Measurements from ENCODE around the gene RBFOX2.

Gene RBFOX2

DNA sequence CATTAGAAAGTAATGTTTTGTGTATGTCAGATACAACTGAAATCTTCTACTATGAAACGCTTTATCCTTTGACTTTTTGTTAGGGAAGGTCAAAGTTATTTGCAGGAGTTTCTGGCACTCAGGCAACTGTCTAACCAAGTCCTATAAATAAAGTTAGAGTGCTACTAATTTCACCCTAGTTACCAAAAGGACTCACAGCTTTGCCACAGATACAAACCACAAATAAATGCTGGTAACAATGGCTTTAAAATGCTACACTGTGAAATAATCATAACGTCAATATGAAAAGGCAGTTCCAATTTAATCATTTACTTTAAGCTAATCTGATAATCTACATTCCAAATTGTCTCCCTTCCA, 124.3 kb downstream of the RBFOX2 start:
- Histone ChIP-seq H3K36me3 (ENCODE audit: control insufficient read depth, insufficient read depth, low read length) (no peaks in the 10 kb centered on the region), H3K9ac (ENCODE audit: low read depth, low read length) (no peak overlapping the region), H3K4me1 (ENCODE audit: control insufficient read depth, insufficient read depth, low read length) (peaks cover 8% of the 10 kb centered on the region), H3K27me3 (ENCODE audit: control insufficient read depth, insufficient read depth, low read length) (no peaks in the 10 kb centered on the region), H3K4me3 (ENCODE audit: low read depth, low read length) (no peak overlapping the region), H3K9me3 (ENCODE audit: control insufficient read depth, insufficient read depth, low read length) (no peaks in the 10 kb centered on the region)

- H3K9me3 ChIP-seq (ENCODE audit: control insufficient read depth, insufficient read depth, low read length), result no peaks in the 10 kb centered on the region
- H3K4me1 ChIP-seq (ENCODE audit: control insufficient read depth, insufficient read depth, low read length), result peaks cover 8% of the 10 kb centered on the region
- no peak overlapping the region for H3K4me3 ChIP-seq (ENCODE audit: low read depth, low read length)
- no peaks in the 10 kb centered on the region for H3K36me3 ChIP-seq (ENCODE audit: control insufficient read depth, insufficient read depth, low read length)
- H3K9ac ChIP-seq (ENCODE audit: low read depth, low read length), result no peak overlapping the region
- no peaks in the 10 kb centered on the region for H3K27me3 ChIP-seq (ENCODE audit: control insufficient read depth, insufficient read depth, low read length)
Measured at GRCh38 chr22:35903571-35904335, 124.9 kb downstream of the RBFOX2 start.

DNA sequence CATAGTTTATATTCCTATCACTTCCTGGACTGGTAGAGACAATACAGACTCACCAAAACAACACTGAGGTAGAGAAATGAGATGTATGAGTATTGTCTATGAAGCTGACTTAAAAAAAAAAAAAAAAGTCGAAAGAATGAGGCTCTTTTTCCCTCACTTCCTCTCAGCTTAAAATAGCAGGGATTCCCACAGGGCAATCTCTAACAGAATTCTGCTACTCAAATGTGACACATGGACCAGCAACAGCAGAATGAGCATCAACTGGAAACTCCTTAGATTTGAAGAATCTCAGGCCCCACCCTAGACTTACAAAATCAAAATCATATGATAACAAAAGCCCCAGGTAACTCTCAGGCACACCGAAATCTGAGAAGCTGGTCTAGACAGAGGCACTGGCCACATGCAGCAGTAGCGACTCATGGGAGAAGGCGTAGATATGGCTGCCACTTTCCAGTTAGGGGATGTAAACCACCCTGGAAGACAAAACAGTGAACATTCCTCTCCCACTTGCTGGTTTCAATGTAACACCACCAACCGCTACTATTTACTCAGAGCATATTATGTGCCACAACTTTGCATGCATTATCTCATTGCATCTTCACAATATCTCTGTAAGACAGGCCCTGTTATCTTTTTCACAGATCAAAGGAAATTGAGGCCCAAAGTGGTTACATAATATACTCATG, 128.0 kb downstream of the RBFOX2 start:
- no peaks in the 10 kb centered on the region for H3K27me3 ChIP-seq (ENCODE audit: control insufficient read depth, insufficient read depth, low read length)
- no peaks in the 10 kb centered on the region for H3K36me3 ChIP-seq (ENCODE audit: control insufficient read depth, insufficient read depth, low read length)
- H3K9me3 ChIP-seq (ENCODE audit: control insufficient read depth, insufficient read depth, low read length), result no peaks in the 10 kb centered on the region
- no peak overlapping the region for H3K4me3 ChIP-seq (ENCODE audit: low read depth, low read length)
- H3K4me1 ChIP-seq (ENCODE audit: control insufficient read depth, insufficient read depth, low read length), result peaks cover 8% of the 10 kb centered on the region
- no peak overlapping the region for H3K9ac ChIP-seq (ENCODE audit: low read depth, low read length)

- H3K4me1 ChIP-seq (ENCODE audit: control insufficient read depth, insufficient read depth, low read length), result peaks cover 12% of the 10 kb centered on the region
Measured at GRCh38 chr22:35899736-35900135, 128.9 kb downstream of the RBFOX2 start.

GRCh38 chr22:35896111-35896705, 132.4 kb downstream of the RBFOX2 start:
- no peaks in the 10 kb centered on the region for H3K9me3 ChIP-seq (ENCODE audit: control insufficient read depth, insufficient read depth, low read length)
- no peaks in the 10 kb centered on the region for H3K36me3 ChIP-seq (ENCODE audit: control insufficient read depth, insufficient read depth, low read length)
- no peak overlapping the region for H3K4me3 ChIP-seq (ENCODE audit: low read depth, low read length)
- peaks cover 12% of the 10 kb centered on the region for H3K4me1 ChIP-seq (ENCODE audit: control insufficient read depth, insufficient read depth, low read length)
- H3K9ac ChIP-seq (ENCODE audit: low read depth, low read length), result no peak overlapping the region
- H3K27me3 ChIP-seq (ENCODE audit: control insufficient read depth, insufficient read depth, low read length), result no peaks in the 10 kb centered on the region

More at GRCh38 chr22:35899736-35900135, 128.9 kb downstream of the RBFOX2 start:
- Histone ChIP-seq H3K9me3 (ENCODE audit: control insufficient read depth, insufficient read depth, low read length) (no peaks in the 10 kb centered on the region), H3K27me3 (ENCODE audit: control insufficient read depth, insufficient read depth, low read length) (no peaks in the 10 kb centered on the region), H3K9ac (ENCODE audit: low read depth, low read length) (no peak overlapping the region), H3K36me3 (ENCODE audit: control insufficient read depth, insufficient read depth, low read length) (no peaks in the 10 kb centered on the region), H3K4me3 (ENCODE audit: low read depth, low read length) (no peak overlapping the region)

GRCh38 chr22:35894937-35895708, 133.5 kb downstream of the RBFOX2 start:
- Histone ChIP-seq H3K27me3 (ENCODE audit: control insufficient read depth, insufficient read depth, low read length) (no peaks in the 10 kb centered on the region), H3K4me1 (ENCODE audit: control insufficient read depth, insufficient read depth, low read length) (peaks cover 4% of the 10 kb centered on the region), H3K36me3 (ENCODE audit: control insufficient read depth, insufficient read depth, low read length) (no peaks in the 10 kb centered on the region), H3K9ac (ENCODE audit: low read depth, low read length) (no peak overlapping the region), H3K4me3 (ENCODE audit: low read depth, low read length) (no peak overlapping the region), H3K9me3 (ENCODE audit: control insufficient read depth, insufficient read depth, low read length) (no peaks in the 10 kb centered on the region)

DNA sequence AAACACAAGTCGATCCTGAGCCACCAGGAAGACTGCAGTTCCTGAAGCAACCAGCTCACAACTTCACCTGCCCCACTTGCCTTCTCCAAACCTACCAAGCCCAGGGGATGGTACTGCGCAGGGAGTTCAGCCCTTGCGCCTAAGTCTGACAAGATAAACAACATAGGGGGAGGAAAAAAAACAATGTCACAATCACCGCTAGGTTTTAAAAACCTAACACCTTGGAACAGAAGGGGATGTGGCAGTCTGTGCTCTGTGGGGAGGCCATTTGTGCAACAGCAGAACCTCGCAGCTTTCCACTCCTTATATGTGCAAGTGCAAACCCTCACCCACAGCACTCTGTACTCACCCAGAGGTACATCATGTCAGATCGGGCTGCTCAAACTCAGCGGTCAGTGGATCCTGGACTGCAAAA, 134.2 kb downstream of the RBFOX2 start:
- Histone ChIP-seq H3K4me3 (ENCODE audit: low read depth, low read length) (no peak overlapping the region), H3K4me1 (ENCODE audit: control insufficient read depth, insufficient read depth, low read length) (peaks cover 4% of the 10 kb centered on the region), H3K27me3 (ENCODE audit: control insufficient read depth, insufficient read depth, low read length) (no peaks in the 10 kb centered on the region), H3K36me3 (ENCODE audit: control insufficient read depth, insufficient read depth, low read length) (no peaks in the 10 kb centered on the region), H3K9ac (ENCODE audit: low read depth, low read length) (no peak overlapping the region), H3K9me3 (ENCODE audit: control insufficient read depth, insufficient read depth, low read length) (no peaks in the 10 kb centered on the region)

- no peaks in the 10 kb centered on the region for H3K36me3 ChIP-seq (ENCODE audit: control insufficient read depth, insufficient read depth, low read length)
- H3K27me3 ChIP-seq (ENCODE audit: control insufficient read depth, insufficient read depth, low read length), result no peaks in the 10 kb centered on the region
- no peaks in the 10 kb centered on the region for H3K9me3 ChIP-seq (ENCODE audit: control insufficient read depth, insufficient read depth, low read length)
- no peak overlapping the region for H3K4me3 ChIP-seq (ENCODE audit: low read depth, low read length)
- no peak overlapping the region for H3K9ac ChIP-seq (ENCODE audit: low read depth, low read length)
- peaks cover 4% of the 10 kb centered on the region for H3K4me1 ChIP-seq (ENCODE audit: control insufficient read depth, insufficient read depth, low read length)
Measured at GRCh38 chr22:35893698-35894097, 134.9 kb downstream of the RBFOX2 start.

DNA sequence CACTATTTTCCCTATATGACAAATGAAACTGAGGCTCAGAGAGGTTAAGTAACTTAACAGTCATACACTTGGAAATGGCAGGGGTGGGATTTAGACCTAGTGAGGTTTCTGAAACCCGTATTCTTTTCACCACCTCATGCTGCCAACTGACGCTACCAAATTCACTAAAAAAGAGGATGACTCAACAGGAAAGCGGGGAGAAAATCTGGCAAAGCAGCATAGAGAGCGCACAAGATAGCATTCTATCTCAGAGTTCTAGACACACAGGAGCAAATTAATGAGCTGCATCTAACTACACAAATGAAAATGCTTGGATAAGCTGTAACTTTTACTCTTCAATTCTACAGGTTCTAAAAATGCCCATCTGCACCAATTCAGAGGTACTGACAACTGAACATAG, 136.4 kb downstream of the RBFOX2 start:
- H3K4me3 ChIP-seq (ENCODE audit: low read depth, low read length), result no peak overlapping the region
- no peaks in the 10 kb centered on the region for H3K27me3 ChIP-seq (ENCODE audit: control insufficient read depth, insufficient read depth, low read length)
- H3K4me1 ChIP-seq (ENCODE audit: control insufficient read depth, insufficient read depth, low read length), result peaks cover 4% of the 10 kb centered on the region
- no peak overlapping the region for H3K9ac ChIP-seq (ENCODE audit: low read depth, low read length)
- H3K36me3 ChIP-seq (ENCODE audit: control insufficient read depth, insufficient read depth, low read length), result no peaks in the 10 kb centered on the region
- no peaks in the 10 kb centered on the region for H3K9me3 ChIP-seq (ENCODE audit: control insufficient read depth, insufficient read depth, low read length)

DNA sequence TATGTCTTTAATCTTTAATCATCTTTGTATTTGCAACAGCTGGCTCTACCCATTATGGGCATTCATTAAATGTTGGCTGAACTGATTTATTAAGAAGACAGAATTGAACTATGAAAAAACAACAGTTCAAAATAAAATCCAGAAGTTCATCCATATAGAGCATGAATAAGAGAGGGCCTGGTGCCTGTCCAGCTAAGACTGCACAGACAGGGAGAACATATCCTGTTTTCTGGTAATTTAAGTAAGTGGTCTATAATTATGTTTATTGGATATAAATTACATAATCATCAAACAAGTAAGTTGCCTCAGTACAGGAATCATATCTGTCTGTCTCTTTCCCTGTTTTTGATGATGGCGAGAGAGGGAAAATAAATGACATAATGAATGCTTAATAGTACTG, 137.2 kb downstream of the RBFOX2 start:
- no peak overlapping the region for H3K9ac ChIP-seq (ENCODE audit: low read depth, low read length)

DNA sequence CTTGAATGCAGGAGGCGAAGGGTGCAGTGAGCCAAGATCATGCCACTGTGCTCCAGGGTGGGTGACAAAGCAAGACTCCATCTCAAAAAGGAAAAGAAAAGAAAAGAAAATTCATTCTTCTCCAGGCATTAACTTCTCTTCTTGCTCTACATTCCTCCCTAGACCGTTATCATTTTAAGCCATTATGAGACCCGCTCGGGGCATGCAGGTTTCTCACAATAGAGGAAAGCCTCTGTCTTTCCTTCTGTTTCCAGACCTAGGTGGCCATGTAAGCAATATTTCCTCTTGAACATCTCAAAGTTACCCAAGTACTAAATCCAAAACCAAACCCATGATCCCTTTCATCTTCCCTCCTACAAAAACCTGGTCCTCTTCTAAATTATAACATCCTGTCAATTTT, 139.6 kb downstream of the RBFOX2 start:
- Histone ChIP-seq H3K9ac (ENCODE audit: low read depth, low read length) (no peak overlapping the region), H3K4me3 (ENCODE audit: low read depth, low read length) (no peak overlapping the region), H3K9me3 (ENCODE audit: control insufficient read depth, insufficient read depth, low read length) (no peaks in the 10 kb centered on the region), H3K4me1 (ENCODE audit: control insufficient read depth, insufficient read depth, low read length) (no peaks in the 10 kb centered on the region), H3K27me3 (ENCODE audit: control insufficient read depth, insufficient read depth, low read length) (no peaks in the 10 kb centered on the region), H3K36me3 (ENCODE audit: control insufficient read depth, insufficient read depth, low read length) (no peaks in the 10 kb centered on the region)

More for the DNA sequence above, 137.2 kb downstream of the RBFOX2 start:
- Histone ChIP-seq H3K4me1 (ENCODE audit: control insufficient read depth, insufficient read depth, low read length) (peaks cover 4% of the 10 kb centered on the region), H3K4me3 (ENCODE audit: low read depth, low read length) (no peak overlapping the region), H3K36me3 (ENCODE audit: control insufficient read depth, insufficient read depth, low read length) (no peaks in the 10 kb centered on the region), H3K9me3 (ENCODE audit: control insufficient read depth, insufficient read depth, low read length) (no peaks in the 10 kb centered on the region), H3K27me3 (ENCODE audit: control insufficient read depth, insufficient read depth, low read length) (no peaks in the 10 kb centered on the region)
